ENCODE measurements around the gene RDH16. TPM values are rescaled to one million over a fixed set of nuclear protein-coding genes. Genes with fewer than 3 reads are reported as not detected.

RDH16 gene
- total and polyA plus RNA-seq, 4 donors, result 12.9 to 382 (median 219) TPM

- H3K4me1 ChIP-seq (ENCODE audit: control insufficient read depth in 4 of 4, insufficient read depth in 4 of 4, low read length in 3 of 4), result no peaks in the 10 kb centered on the region
- 93% methylated on average over 8 of the region's 8 CpGs for WGBS
- no peaks in the 10 kb centered on the region for H3K9me3 ChIP-seq (ENCODE audit: control insufficient read depth in 4 of 4, low read length in 3 of 4)
- no peaks in the 10 kb centered on the region for H3K27me3 ChIP-seq (ENCODE audit: control insufficient read depth in 4 of 4, insufficient read depth in 4 of 4, low read length in 3 of 4)
- no peak for DNase-seq (ENCODE audit: low spot score)
- no peaks in the 10 kb centered on the region for H3K36me3 ChIP-seq (ENCODE audit: control insufficient read depth in 4 of 4, insufficient read depth in 3 of 4, low read depth in 1 of 4, low read length in 3 of 4)
- no peak overlapping the region for H3K9ac ChIP-seq (ENCODE audit: low read depth in 1 of 2, low read length in 2 of 2)
- H3K27ac ChIP-seq (ENCODE audit: low read depth in 1 of 2, low read length in 2 of 2), result no peak overlapping the region
- TF ChIP-seq, protein P1, sequence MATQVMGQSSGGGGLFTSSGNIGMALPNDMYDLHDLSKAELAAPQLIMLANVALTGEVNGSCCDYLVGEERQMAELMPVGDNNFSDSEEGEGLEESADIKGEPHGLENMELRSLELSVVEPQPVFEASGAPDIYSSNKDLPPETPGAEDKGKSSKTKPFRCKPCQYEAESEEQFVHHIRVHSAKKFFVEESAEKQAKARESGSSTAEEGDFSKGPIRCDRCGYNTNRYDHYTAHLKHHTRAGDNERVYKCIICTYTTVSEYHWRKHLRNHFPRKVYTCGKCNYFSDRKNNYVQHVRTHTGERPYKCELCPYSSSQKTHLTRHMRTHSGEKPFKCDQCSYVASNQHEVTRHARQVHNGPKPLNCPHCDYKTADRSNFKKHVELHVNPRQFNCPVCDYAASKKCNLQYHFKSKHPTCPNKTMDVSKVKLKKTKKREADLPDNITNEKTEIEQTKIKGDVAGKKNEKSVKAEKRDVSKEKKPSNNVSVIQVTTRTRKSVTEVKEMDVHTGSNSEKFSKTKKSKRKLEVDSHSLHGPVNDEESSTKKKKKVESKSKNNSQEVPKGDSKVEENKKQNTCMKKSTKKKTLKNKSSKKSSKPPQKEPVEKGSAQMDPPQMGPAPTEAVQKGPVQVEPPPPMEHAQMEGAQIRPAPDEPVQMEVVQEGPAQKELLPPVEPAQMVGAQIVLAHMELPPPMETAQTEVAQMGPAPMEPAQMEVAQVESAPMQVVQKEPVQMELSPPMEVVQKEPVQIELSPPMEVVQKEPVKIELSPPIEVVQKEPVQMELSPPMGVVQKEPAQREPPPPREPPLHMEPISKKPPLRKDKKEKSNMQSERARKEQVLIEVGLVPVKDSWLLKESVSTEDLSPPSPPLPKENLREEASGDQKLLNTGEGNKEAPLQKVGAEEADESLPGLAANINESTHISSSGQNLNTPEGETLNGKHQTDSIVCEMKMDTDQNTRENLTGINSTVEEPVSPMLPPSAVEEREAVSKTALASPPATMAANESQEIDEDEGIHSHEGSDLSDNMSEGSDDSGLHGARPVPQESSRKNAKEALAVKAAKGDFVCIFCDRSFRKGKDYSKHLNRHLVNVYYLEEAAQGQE (IDR thresholded peaks at IDR 0.05), result no peak
- TF ChIP-seq FOXA2 (IDR thresholded peaks at IDR 0.05) (no peak), EGR1 (IDR thresholded peaks at IDR 0.05; ENCODE audit: low read depth in 2 of 2) (no peak), RAD21 (IDR thresholded peaks at IDR 0.05) (no peak), JUND (IDR thresholded peaks at IDR 0.05) (no peak), HNF4A (conservative IDR thresholded peaks at IDR 0.05) (no peak), NR2F2 (IDR thresholded peaks at IDR 0.05) (no peak), MAX (IDR thresholded peaks at IDR 0.05) (no peak), ATF3 (IDR thresholded peaks at IDR 0.05) (no peak), SP1 (IDR thresholded peaks at IDR 0.05) (no peak), YY1 (IDR thresholded peaks at IDR 0.05) (no peak), TAF1 (conservative IDR thresholded peaks at IDR 0.05) (no peak), FOXA1 (IDR thresholded peaks at IDR 0.05) (no peak), RXRA (IDR thresholded peaks at IDR 0.05) (no peak)
- TF ChIP-seq, protein P2, sequence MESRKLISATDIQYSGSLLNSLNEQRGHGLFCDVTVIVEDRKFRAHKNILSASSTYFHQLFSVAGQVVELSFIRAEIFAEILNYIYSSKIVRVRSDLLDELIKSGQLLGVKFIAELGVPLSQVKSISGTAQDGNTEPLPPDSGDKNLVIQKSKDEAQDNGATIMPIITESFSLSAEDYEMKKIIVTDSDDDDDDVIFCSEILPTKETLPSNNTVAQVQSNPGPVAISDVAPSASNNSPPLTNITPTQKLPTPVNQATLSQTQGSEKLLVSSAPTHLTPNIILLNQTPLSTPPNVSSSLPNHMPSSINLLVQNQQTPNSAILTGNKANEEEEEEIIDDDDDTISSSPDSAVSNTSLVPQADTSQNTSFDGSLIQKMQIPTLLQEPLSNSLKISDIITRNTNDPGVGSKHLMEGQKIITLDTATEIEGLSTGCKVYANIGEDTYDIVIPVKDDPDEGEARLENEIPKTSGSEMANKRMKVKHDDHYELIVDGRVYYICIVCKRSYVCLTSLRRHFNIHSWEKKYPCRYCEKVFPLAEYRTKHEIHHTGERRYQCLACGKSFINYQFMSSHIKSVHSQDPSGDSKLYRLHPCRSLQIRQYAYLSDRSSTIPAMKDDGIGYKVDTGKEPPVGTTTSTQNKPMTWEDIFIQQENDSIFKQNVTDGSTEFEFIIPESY (IDR thresholded peaks at IDR 0.05), result no peak
- no peak overlapping the region for H3K4me3 ChIP-seq (ENCODE audit: low read depth in 1 of 3, low read length in 3 of 3)
These were observed 27.2 kb downstream of the RDH16 start for GRCh38 chr12:56930241-56930640.

DNA sequence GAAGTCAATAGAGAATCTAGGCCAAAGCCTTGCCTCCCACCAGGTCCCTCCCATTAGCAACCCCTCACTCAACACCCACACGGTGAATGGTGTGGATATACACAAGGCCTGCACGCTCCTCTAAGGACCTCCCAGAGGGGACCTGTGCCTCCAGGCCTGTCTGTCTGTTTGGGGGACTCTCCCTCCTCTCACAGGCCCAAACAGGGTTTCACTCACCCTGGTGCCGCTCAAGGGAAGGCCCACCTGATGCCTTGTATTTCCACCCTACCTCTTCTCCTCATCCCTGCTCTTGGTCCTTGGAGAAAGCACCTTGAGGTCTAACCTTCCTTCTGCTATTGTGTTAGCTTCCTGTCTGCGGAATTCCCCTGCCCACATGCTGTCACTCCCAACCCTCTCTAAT is 27.6 kb downstream of the RDH16 start:
- Histone ChIP-seq H3K27me3 (ENCODE audit: control insufficient read depth in 4 of 4, insufficient read depth in 4 of 4, low read length in 3 of 4) (no peaks in the 10 kb centered on the region), H3K4me1 (ENCODE audit: control insufficient read depth in 4 of 4, insufficient read depth in 4 of 4, low read length in 3 of 4) (no peaks in the 10 kb centered on the region), H3K4me3 (ENCODE audit: low read depth in 1 of 3, low read length in 3 of 3) (no peak overlapping the region), H3K36me3 (ENCODE audit: control insufficient read depth in 4 of 4, insufficient read depth in 3 of 4, low read depth in 1 of 4, low read length in 3 of 4) (no peaks in the 10 kb centered on the region), H3K9ac (ENCODE audit: low read depth in 1 of 2, low read length in 2 of 2) (no peak overlapping the region), H3K9me3 (ENCODE audit: control insufficient read depth in 4 of 4, low read length in 3 of 4) (no peaks in the 10 kb centered on the region), H3K27ac (ENCODE audit: low read depth in 1 of 2, low read length in 2 of 2) (no peak overlapping the region)
- 95% methylated on average over 4 of the region's 4 CpGs for WGBS
- TF ChIP-seq YY1 (IDR thresholded peaks at IDR 0.05) (no peak), HNF4A (conservative IDR thresholded peaks at IDR 0.05) (no peak), TAF1 (conservative IDR thresholded peaks at IDR 0.05) (no peak), SP1 (IDR thresholded peaks at IDR 0.05) (no peak), CTCF (IDR thresholded peaks at IDR 0.05; ENCODE audit: low read depth, low read length, missing input control) (no peak), FOXA2 (IDR thresholded peaks at IDR 0.05) (no peak), RAD21 (IDR thresholded peaks at IDR 0.05) (no peak)
- TF ChIP-seq, protein P2 (IDR thresholded peaks at IDR 0.05), result no peak
- TF ChIP-seq, protein P1 (IDR thresholded peaks at IDR 0.05), result no peak
- DNase-seq (ENCODE audit: low spot score), result no peak
